Right atrium auricular region (tissue), 2 donors: Measurements from ENCODE around the gene PLK5. TPM values are rescaled to one million over a fixed set of nuclear protein-coding genes. Genes with fewer than 3 reads are reported as not detected.

Experiments used
- DNase-seq: peaks from one replicate; pipeline ENCODE4 v3.0.0-alpha.2; 2019; ENCODE audit warnings: low spot score
- H3K27ac ChIP-seq, 2 donors: fragments of 200-600 bp; sonication (generic); 1 replicate in 1 of 2; 2 replicates in 1 of 2; pipeline ENCODE4 v1.5.1; 2016 to 2019
- H3K27me3 ChIP-seq, 2 donors: fragments of 200-600 bp; sonication (generic); one replicate each; pipeline versions ENCODE4 v1.5.1 to v1.6.0; 2017 to 2019
- H3K36me3 ChIP-seq: fragments of 200-600 bp; sonication (generic); one replicate; pipeline ENCODE4 v1.5.1; 2016
- H3K4me1 ChIP-seq, 2 donors: fragments of 200-600 bp; sonication (generic); one replicate each; pipeline versions ENCODE4 v1.5.1 to v1.6.0; 2017 to 2019
- H3K4me3 ChIP-seq, 2 donors: fragments of 200-600 bp; sonication (generic); 1 replicate in 1 of 2; 2 replicates in 1 of 2; pipeline ENCODE4 v1.5.1; 2017 to 2019; ENCODE audit warnings: mild to moderate bottlenecking in 1 of 2, moderate library complexity in 1 of 2
- H3K9me3 ChIP-seq, 2 donors: fragments of 200-600 bp; sonication (generic); one replicate each; pipeline ENCODE4 v1.5.1; 2019
- CTCF ChIP-seq, 2 donors: fragments of 200-600 bp; sonication (generic); IDR thresholded peaks; one replicate each; pipeline ENCODE4 v1.5.1; 2019; ENCODE audit warnings: antibody characterized with exemption in 2 of 2
- total RNA-seq, 2 donors: library from RNA; depleted of rRNA; stranded (reverse); fragments of >200 nt; gene quantifications; one replicate each; pipeline ENCODE4 v1.1.0, GENCODE V29; 2016

Gene PLK5
- total RNA-seq, 2 donors from 2014 or later: not detected

- Histone ChIP-seq H3K36me3 (peaks cover 11% of the 10 kb centered on the region), H3K9me3 (no peaks in the 10 kb centered on the region), H3K27me3 (no peaks in the 10 kb centered on the region), H3K4me1 (peaks cover 0 to 16% of the 10 kb centered on the region in 2 donors), H3K27ac (no peak overlapping the region), H3K4me3 (no peak overlapping the region)
- DNase-seq: no peak
- TF ChIP-seq CTCF (IDR thresholded peaks at IDR 0.05): no peak
These were observed 21.3 kb upstream of the PLK5 start for GRCh38 chr19:1502433-1503088.

- no peak for DNase-seq
- peak; percentile 69 to 83 for TF ChIP-seq CTCF (IDR thresholded peaks at IDR 0.05)
- Histone ChIP-seq H3K4me1 (peaks cover 0 to 16% of the 10 kb centered on the region in 2 donors), H3K4me3 (peak overlapping the region in 1 of 2 donors; percentile 22), H3K36me3 (peaks cover 11% of the 10 kb centered on the region), H3K9me3 (no peaks in the 10 kb centered on the region), H3K27me3 (no peaks in the 10 kb centered on the region), H3K27ac (no peak overlapping the region)
These were observed 20.6 kb upstream of the PLK5 start for GRCh38 chr19:1503089-1503924.

GRCh38 chr19:1503925-1504773 lies 19.7 kb upstream of the PLK5 start:
- no peak for DNase-seq
- H3K36me3 ChIP-seq: peaks cover 11% of the 10 kb centered on the region
- no peak overlapping the region for H3K27ac ChIP-seq
- peak overlapping the region in 1 of 2 donors; percentile 22 for H3K4me3 ChIP-seq
- H3K4me1 ChIP-seq: peaks cover 0 to 16% of the 10 kb centered on the region in 2 donors
- no peak for TF ChIP-seq CTCF (IDR thresholded peaks at IDR 0.05)
- H3K27me3 ChIP-seq: no peaks in the 10 kb centered on the region
- H3K9me3 ChIP-seq: no peaks in the 10 kb centered on the region

- Histone ChIP-seq H3K4me3 (no peak overlapping the region), H3K27me3 (no peaks in the 10 kb centered on the region), H3K4me1 (peaks cover 0 to 16% of the 10 kb centered on the region in 2 donors), H3K36me3 (peaks cover 11% of the 10 kb centered on the region), H3K27ac (no peak overlapping the region), H3K9me3 (no peaks in the 10 kb centered on the region)
- no peak for TF ChIP-seq CTCF (IDR thresholded peaks at IDR 0.05)
- DNase-seq: no peak
These were observed 18.9 kb upstream of the PLK5 start for GRCh38 chr19:1505012-1505411.

- no peaks in the 10 kb centered on the region for H3K9me3 ChIP-seq
- H3K4me1 ChIP-seq: peaks cover 0 to 16% of the 10 kb centered on the region in 2 donors
- H3K27me3 ChIP-seq: no peaks in the 10 kb centered on the region
- no peak for TF ChIP-seq CTCF (IDR thresholded peaks at IDR 0.05)
- H3K27ac ChIP-seq: peak overlapping the region in 1 of 2 donors; percentile 83
- no peak overlapping the region for H3K4me3 ChIP-seq
- peaks cover 11% of the 10 kb centered on the region for H3K36me3 ChIP-seq
- DNase-seq: no peak
These were observed 17.6 kb upstream of the PLK5 start for GRCh38 chr19:1505991-1506881.
